ENCODE data around the gene AFTPH. TPM values are rescaled to one million over a fixed set of nuclear protein-coding genes. Genes with fewer than 3 reads are reported as not detected.

AFTPH gene
- total and polyA plus RNA-seq, 9 of the 15 experiments (the other 6 are each of a cell fraction or from before 2014, with no cell fraction given) = 8.0 to 26.2 (median 13.8) TPM

GRCh38 chr2:64581777-64582539, 57.8 kb downstream of the AFTPH start:
- Histone ChIP-seq H3K9me3 (replicated peaks; ENCODE audit: control insufficient read depth, insufficient read depth, low read depth, low read length) (no peaks in the 10 kb centered on the region), H3K4me1 (replicated peaks in 1 of 2; ENCODE audit: control insufficient read depth in 2 of 2, insufficient read depth in 2 of 2, low read length in 2 of 2) (no peaks in the 10 kb centered on the region), H2AFZ (ENCODE audit: low read depth, low read length) (no peak overlapping the region), H3K9me1 (ENCODE audit: control insufficient read depth, insufficient read depth, low read length) (no peaks in the 10 kb centered on the region), H3K4me3 (no peak overlapping the region), H4K20me1 (replicated peaks; ENCODE audit: control insufficient read depth, insufficient read depth, low read length) (no peaks in the 10 kb centered on the region), H3K79me2 (ENCODE audit: control insufficient read depth, insufficient read depth, low read length) (no peaks in the 10 kb centered on the region), H3K4me2 (ENCODE audit: insufficient read depth, low read length) (no peak overlapping the region), H3K27ac (ENCODE audit: extremely low read depth, low read depth, low read length) (no peak overlapping the region), H3K36me3 (ENCODE audit: control insufficient read depth, insufficient read depth, low read length) (peaks cover 18% of the 10 kb centered on the region; the same call in 2 of the 3 replicates), H3K9ac (ENCODE audit: insufficient read depth in 1 of 2, low read depth in 2 of 2, low read length in 2 of 2) (no peak overlapping the region), H3K27me3 (ENCODE audit: control insufficient read depth in 2 of 2, insufficient read depth in 2 of 2, low read length in 2 of 2) (no peaks in the 10 kb centered on the region)
- no peak for ATAC-seq
- ChIA-PET CTCF (ENCODE audit: low intra/inter-chr PET ratio) (no interaction called here), POLR2A (interaction anchor here (0.6 to 1.3 kb wide), 5 partner anchors 12 to 168 kb away, joined by 3 to 4 read pairs (median 4); no protein-coding TSS in a partner anchor)
- intact Hi-C loops (cut with micrococcal nuclease) (loop anchor here (10.0 kb wide), 1 partner anchor 537 kb away; no protein-coding TSS in a partner anchor), in situ Hi-C loops (cut with MboI) (no loop called here)
- FAIRE-seq = no peak
- no peak for DNase-seq (ENCODE audit: extremely low read depth in 1 of 4, low spot score in 3 of 4)
- BruUV-seq (replicated peaks) = no TSS peak
- TF ChIP-seq MEF2A (IDR thresholded peaks at IDR 0.05; ENCODE audit: control insufficient read depth, low read depth, low read length) = no peak
- WGBS (ENCODE audit: insufficient coverage, low coverage, missing lambda C conversion rate) = 93% methylated on average over 1 of the region's 1 CpG

- H3K4me3 ChIP-seq = no peak overlapping the region
- ATAC-seq = no peak
- H3K36me3 ChIP-seq (ENCODE audit: control insufficient read depth, insufficient read depth, low read length) = peaks cover 15% of the 10 kb centered on the region; the same call in 2 of the 3 replicates
- no peak for FAIRE-seq
- no peaks in the 10 kb centered on the region for H3K27me3 ChIP-seq (ENCODE audit: control insufficient read depth in 2 of 2, insufficient read depth in 2 of 2, low read length in 2 of 2)
- H3K4me2 ChIP-seq (ENCODE audit: insufficient read depth, low read length) = no peak overlapping the region
- no peak overlapping the region for H2AFZ ChIP-seq (ENCODE audit: low read depth, low read length)
- H3K9me3 ChIP-seq (replicated peaks; ENCODE audit: control insufficient read depth, insufficient read depth, low read depth, low read length) = no peaks in the 10 kb centered on the region
- in situ Hi-C loops (cut with MboI) = no loop called here
- ChIA-PET CTCF (ENCODE audit: low intra/inter-chr PET ratio) (no interaction called here), POLR2A (interaction anchor here (1.1 to 1.3 kb wide), 4 partner anchors 12 to 167 kb away, joined by 3 to 4 read pairs (median 4); no protein-coding TSS in a partner anchor)
- 91% methylated on average over 5 of the region's 5 CpGs for WGBS (ENCODE audit: insufficient coverage, low coverage, missing lambda C conversion rate)
- H4K20me1 ChIP-seq (replicated peaks; ENCODE audit: control insufficient read depth, insufficient read depth, low read length) = no peaks in the 10 kb centered on the region
- H3K4me1 ChIP-seq (replicated peaks in 1 of 2; ENCODE audit: control insufficient read depth in 2 of 2, insufficient read depth in 2 of 2, low read length in 2 of 2) = no peaks in the 10 kb centered on the region
- H3K9ac ChIP-seq (ENCODE audit: insufficient read depth in 1 of 2, low read depth in 2 of 2, low read length in 2 of 2) = no peak overlapping the region
- no TSS peak for BruUV-seq (replicated peaks)
- no peak for DNase-seq (ENCODE audit: extremely low read depth in 1 of 4, low spot score in 3 of 4)
- H3K79me2 ChIP-seq (ENCODE audit: control insufficient read depth, insufficient read depth, low read length) = no peaks in the 10 kb centered on the region
- H3K27ac ChIP-seq (ENCODE audit: extremely low read depth, low read depth, low read length) = no peak overlapping the region
- no peaks in the 10 kb centered on the region for H3K9me1 ChIP-seq (ENCODE audit: control insufficient read depth, insufficient read depth, low read length)
- intact Hi-C loops (cut with micrococcal nuclease) = loop anchor here (10.0 kb wide), 1 partner anchor 538 kb away; no protein-coding TSS in a partner anchor
- TF ChIP-seq, protein P1, sequence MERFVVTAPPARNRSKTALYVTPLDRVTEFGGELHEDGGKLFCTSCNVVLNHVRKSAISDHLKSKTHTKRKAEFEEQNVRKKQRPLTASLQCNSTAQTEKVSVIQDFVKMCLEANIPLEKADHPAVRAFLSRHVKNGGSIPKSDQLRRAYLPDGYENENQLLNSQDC (CRISPR knock-in tag; IDR thresholded peaks at IDR 0.05) = no peak
- TF ChIP-seq ZNF354B (CRISPR knock-in tag; IDR thresholded peaks at IDR 0.05) = no peak
- no peak for TF ChIP-seq ZNF511 (CRISPR knock-in tag; IDR thresholded peaks at IDR 0.05)
- TF ChIP-seq MCM3 (IDR thresholded peaks at IDR 0.05) = no peak
- TF ChIP-seq ZNF24 (IDR thresholded peaks at IDR 0.05) = no peak
- TF ChIP-seq BCOR (IDR thresholded peaks at IDR 0.05) = no peak
- TF ChIP-seq IRF2 (CRISPR knock-in tag; IDR thresholded peaks at IDR 0.05) = no peak
- no peak for TF ChIP-seq RBM14 (IDR thresholded peaks at IDR 0.05; ENCODE audit: borderline replicate concordance, insufficient read depth, low read depth, low read length)
- TF ChIP-seq SAP30 (IDR thresholded peaks at IDR 0.05; ENCODE audit: borderline replicate concordance, insufficient read depth, low read depth, low read length, poor library complexity, severe bottlenecking) = no peak
- TF ChIP-seq FOXJ3 (CRISPR knock-in tag; IDR thresholded peaks at IDR 0.05) = no peak
- TF ChIP-seq HMG20A (CRISPR knock-in tag; conservative IDR thresholded peaks at IDR 0.05) = no peak
- TF ChIP-seq TSC22D4 (tag; IDR thresholded peaks at IDR 0.05) = no peak
- TF ChIP-seq ZZZ3 (IDR thresholded peaks at IDR 0.05) = no peak
Observed at GRCh38 chr2:64582774-64583340, 58.7 kb downstream of the AFTPH start.

Measured in K562 (cell line).